Activated gamma-delta T cell treated with anti-CD3 and anti-CD28 coated beads, Interleukin-2, amount 50 U/mL, for 16 hours (primary cell): ENCODE data around the gene DACT2.
"Not testable (repeated sequence)": the region's sequence is repeated elsewhere in the genome, so short reads cannot be mapped to it uniquely, and the experiment has no call there.

ENCODE experiments used
- DNase-seq: peaks from one replicate; pipeline ENCODE4 v3.0.0-alpha.2; 2020; ENCODE audit warnings: low read depth

The DACT2 gene

DNA sequence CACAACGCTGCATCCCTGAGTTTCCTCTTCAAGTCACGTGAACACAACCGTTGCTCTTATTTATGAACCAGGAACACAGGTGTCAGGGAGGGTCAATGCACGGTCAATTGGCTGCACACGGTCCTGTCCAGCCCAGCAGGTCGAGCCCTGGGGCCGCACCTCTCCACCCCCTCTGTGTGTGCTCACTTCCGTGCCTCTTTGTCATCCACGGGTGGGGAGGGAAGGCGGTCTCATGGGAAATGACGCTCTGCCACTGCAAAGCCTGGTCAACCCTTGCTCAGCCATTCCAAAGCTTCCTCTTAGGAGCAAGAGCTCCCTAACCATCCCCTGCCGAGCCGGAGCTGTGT lies 38.7 kb downstream of the DACT2 start:
- DNase-seq: no peak

DNA sequence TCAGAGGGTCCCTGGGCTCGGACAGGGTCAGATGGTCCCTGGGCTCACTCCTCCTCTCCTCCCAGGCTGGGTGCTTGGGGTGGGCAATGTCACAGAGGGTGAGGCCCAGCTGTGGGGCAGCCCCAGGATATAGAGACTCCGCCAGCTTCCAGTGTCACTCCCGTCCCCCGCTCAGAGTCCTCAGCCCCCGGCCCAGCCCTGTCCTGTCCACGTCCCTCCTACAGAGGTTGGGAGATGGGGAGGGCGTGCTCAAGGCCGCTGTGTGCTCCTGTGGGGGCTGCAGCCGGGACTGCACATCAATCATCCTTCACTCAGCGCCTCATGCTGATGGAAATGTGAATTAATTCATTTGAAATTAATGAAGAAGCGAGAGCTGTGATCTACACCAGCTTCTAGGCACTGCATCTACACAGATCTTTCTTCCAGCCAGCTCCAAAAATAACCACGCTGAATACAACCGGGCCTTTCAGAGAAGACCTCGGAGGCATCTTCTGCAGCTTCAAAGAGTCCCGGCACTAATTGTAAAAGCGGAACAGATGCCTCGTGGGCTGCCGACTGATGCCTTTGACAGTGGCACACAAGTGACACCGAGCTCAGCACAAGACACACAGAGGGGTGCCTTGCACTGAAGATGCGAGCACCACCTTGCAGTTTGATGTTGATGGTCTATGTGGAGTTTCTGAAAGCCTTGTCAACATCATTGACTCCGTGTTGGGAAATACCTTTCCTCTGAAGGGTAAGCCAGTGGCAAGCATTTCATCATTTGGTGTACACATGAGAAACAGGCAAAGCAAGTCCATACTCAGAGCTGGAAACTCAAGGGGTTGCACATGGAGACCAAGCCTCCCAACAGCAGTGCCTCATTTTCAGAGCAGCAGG lies 39.3 kb downstream of the DACT2 start:
- no peak for DNase-seq

DNA sequence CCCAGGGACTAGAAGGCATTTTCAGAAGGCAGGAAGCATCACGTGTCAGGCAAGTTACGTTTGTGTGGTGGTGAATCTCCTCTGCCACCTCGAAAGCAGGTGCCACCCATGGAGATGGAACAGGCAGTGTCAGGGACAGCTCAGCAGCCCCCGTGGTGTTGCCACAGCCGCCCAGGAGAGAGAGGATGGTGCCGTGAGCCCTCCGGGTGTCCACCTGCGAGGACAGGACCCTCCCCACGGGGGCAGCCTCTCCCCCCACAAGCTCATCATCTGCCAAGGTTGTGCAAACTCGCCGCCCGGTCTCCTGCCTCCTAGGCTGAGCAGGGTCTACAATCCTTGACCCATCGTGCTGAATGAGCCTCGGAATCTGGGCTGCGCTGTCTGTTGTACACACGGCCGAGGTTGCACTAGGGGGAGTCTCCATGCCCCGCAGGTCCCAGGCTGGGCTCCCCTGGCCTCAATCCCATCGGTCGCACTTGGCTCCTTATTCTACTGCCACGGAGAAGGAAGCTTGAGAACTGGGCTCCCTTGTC lies 40.1 kb downstream of the DACT2 start:
- no peak for DNase-seq

DNA sequence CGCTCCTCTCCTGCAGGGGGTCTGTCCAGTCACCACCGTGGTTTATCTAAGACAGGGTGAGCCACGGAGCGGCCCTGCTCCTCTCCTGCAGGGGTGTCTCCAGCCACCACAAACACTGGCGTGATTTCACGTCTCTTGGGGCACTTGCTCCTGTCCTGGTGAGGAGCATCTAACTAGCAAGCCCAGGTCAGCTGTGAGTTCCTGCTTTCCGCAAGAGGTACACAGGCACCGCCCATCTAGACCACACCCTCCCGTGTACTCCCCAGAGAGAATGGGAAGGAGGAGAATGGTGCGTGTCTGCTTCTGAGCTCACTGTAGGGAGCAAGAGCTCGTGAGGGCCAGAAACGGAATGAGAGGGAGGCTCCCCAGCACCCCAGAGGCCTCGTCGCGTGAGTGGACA lies 40.7 kb downstream of the DACT2 start:
- DNase-seq: no peak

DNA sequence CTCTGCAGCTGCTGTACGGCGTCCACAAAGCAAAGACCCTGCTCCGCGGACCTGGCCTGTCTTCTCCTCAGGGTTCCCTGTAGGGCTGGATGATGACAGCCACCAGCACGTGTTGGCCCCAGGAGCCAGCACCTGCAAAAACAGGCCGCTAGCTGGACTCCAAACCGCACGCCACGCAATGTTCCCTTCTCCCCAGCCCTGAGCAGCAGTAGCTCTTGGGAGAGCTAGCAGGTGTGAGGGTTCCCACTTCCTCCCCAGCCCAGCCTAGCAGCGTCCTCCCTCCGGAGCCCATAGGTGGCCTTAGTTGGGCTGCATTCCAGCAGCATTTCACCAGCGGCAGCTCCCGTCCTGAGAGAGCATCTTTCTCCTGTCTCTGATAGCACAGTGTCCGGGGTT lies 42.3 kb downstream of the DACT2 start:
- DNase-seq: no peak

DNA sequence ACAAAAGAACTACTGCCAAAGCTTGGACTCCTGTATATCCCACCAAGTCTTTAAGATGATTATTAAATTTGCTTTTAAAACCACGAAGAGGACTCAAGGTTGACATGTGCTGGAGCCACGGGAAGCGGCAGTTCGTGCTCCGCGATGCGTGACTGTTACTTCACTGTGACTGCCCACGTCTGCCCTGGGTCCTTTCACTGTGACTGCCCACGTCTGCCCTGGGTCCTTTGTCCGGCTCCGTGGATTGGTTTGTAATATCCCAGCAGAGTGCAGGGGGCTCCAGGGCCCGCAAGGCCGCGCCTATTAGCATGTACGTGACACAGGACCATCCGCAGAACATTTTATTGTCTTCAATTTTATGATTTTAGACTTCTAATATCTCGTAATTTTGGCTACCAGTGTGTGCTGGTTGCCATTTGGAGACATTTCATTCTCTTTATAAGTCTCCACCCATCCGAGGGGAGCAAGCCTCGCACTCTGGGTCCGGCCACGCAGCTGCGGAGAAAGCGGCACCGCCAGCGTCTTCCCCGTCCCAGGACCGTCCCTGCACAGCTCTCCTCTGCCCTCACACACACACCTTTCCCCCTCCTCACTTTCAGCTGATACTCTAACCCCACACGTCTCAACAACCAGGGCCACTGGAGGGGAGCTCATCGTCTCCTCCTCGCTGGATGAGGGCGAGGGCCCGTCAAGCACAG lies 42.9 kb downstream of the DACT2 start:
- DNase-seq: no peak

DNA sequence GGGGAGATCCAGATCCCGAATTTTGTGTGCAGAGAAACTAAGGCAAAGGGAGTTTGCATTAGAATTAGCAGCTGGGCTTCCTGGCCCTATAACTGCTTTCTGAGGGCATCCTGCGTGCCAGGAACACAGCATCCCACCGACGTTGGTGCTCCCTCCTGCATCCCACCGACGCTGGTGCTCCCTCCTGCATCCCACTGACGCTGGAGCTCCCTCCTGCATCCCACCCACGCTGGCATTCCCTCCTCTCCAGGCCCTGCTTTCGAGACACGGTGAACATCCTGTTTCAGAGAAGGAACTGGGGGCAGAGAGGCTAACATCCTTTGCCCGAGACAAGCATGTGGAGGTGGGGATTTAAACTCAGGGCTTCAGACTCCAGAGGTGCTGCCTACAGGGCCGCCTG lies 44.4 kb downstream of the DACT2 start:
- DNase-seq: no peak

DNA sequence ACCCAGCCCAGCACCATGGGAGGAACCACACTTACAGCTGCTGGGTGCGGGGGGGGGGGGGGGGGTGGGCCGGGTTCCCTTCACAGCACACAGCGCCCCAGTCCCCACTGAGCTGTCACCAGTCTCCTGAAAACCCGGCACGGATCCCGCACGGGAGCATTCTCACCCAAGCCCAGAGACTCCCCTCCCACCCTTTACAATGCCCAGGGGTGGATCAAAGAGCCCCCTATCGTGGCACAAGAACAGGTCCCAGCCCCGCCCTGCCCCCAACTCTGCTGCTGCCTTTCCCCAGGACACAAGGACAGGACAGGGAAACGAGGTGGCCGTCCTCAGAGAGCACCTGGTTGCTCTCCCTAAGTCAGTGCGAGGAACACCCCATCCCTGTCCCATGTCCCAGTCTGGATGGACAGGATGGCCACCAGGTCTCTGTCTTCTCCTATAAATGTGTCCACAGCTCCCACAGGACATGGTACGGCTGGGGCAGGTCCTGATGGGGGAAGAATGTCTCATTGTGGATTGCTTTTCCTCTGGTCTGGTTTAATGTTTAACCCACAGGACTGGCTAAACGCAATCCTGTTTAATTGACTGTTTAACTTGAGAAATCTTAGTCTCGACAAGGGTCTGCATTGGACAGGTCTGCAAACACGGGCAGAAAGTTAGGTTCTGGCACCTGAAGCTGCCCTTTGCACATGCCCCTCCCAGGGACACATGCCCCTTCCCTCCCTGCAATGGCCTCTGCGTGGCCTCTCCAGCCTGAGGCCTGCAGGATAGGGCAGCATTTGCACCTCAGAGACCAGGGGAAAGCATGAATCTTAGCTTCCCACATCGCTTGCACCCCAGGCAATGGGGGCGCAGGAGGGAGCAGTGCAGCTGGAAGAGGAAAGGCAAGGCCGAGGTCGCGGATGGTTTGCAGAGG lies 45.3 kb downstream of the DACT2 start:
- no peak for DNase-seq

DNA sequence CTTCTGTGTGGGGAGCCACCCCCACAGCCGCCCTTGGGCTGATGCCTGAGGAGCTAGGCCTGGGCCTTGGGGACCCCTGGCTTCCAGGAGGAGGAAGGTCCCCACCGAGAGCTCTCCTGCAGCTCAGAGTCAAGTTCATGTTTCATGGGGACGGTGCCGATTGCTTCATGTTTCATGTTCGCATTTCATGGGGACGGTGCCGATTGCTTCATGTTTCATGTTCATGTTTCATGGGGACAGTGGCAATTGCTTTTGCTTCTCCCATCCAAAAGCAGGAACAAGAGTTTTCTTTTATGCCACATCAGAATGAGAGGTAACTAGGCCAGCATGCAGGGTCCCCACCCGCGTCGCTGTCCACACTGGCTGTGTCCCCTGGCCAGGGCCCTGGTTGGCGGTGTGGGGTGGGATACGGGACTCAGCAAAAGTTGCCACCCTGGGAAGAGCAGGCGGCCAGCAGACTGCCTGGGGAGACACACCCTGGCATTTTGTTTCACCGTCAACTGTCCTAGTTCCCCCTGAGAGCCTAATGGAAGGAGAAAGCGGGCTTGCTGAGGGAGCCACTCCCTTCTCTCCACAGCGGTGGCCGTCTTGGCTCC lies 46.0 kb downstream of the DACT2 start:
- DNase-seq: no peak

DNA sequence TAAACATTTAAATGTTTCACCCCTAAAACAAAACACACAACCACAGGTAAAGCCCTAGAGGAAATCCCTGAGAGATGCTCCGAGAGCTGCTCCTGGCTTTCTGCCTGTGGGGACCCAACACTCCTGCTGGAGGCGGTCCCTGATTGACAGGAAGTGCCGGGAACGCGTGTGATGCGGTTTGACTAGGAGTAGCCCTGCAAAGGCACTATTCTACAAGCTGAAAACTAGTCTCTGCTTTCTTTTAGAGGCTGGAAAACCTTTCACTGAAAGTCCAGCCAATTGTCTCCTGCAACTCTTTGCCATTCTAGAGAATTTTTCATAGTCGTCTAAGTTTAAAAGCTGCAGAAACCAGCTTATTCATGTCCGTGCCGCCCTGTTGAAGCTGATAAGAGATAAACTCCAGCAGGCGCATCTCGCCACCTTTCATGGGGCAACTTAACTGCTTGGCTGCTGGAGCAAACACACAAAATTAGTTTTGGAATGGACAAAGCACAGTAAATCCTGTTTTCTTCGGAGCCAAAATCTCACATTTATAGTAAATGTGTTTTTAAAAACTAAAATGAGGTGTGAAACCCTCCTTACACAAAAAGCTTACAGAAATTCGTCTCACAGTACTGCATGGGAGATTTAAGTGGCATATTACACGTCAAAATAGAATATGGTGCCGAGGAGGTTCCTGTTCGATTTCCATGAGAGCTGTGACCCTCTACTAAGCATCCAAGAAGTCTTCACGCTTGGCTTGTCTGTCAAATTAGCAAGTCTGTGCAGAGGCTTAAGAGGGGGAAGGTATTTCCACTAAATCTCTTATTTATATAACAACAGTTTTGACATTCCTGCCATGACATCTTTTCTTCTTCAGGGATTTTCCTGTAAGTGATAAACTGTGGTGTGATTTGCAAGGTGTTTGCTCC lies 46.9 kb downstream of the DACT2 start:
- no peak for DNase-seq

DNA sequence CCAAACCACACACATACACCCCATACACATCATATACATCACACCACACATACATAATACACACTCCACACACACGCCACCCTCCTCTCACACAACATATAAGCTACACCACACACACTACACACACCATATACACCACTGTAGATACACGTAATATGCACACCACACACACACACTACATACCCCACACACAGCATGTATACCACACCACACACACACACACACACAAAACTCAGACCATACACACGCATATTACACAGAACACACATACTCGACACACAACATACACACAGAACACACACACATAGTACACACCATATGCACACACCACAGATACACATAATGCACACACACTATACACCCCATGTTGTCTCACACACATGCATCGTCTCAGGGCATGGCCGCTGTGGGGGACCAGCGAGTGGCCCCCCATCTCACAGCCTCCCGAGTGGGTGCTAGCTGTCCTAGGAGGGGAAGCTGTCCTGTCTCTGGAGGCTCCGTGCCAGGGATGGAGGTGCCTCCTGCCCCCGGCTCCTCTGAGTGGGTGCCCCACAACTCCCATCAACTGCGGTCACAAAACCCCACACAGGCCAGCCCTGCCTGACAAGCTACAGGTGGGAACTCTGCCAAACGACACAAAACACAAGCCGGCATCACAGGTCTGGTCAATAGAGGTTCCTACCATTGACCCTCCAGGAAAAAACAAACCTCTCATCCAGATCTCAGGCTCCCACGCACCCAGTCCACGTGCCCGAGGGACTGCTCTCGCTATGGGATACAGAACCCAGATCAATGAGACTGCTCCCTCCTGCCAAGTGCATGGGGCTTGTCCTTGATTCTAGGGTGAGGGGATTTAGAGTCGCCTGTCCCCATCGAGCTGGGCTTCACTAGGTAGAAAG lies 49.1 kb downstream of the DACT2 start:
- no peak for DNase-seq

DNA sequence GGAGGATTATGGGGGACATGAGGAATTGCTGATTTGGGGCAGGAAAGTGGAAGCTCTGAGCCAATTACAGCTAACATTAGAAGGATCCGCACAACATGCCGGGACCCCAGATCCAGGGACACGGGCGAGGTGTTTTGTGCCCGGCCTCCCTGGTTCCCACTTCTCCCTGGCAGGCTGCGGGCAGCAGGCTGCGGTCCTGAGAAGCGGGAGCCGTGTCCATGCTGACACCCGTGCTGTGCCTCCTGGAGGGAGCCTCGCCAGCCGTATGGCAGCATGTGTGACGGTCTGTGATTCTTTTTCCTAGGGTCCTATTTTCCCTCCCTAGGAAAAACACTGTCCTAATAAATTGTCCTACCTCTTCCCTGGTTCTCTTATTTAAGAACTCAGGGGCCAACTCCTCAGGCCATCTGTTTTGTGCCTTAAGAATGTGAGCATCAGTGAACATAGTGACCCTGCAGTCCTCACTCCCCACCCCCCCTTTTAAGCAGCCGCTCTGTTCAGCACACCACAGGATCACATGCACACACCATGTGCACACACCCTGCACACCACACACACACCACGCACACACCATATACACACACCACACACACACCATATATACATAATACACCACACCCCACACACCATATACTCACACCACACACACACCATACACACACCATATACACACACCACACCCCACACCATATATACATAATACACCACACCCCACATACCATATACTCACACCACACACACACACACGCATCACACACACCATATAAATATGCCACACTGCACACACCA lies 49.9 kb downstream of the DACT2 start:
- DNase-seq: no peak

DNA sequence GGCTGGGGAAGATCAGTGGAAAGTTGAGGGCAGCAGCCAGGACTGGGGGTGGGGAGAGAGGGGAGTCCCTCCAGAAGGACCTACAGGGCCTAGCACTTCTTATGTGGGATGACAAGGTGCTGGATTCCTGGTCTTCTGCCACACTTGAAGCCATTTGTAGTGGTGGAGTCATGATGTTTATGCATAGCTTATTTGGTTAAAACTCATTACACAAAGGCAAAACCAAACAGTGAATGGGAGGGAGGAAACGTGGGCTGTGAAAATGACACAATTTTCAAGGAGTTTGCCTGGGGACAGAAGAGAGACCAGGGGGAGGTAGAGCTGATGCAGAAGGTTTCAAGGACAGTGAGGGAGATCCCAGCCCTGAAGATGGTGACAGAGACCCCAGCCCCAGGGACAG lies 50.8 kb downstream of the DACT2 start:
- DNase-seq: no peak

DNA sequence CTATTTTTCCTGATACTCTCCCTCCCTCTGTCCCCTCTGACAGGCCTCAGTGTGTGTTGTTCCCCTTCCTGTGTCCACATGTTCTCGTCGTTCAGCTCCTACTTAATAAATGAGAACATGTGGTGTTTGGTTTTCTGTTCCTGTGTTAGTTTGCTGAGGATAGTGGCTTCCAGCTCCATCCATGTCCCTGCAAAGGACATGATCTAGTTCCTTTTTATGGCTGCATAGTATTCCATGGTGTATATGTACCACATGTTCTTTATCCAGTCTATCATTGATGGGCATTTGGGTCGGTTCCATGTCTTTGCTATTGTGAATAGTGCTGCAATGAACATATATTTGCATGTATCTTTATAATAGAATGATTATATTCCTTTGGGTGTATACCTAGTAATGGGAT lies 51.8 kb downstream of the DACT2 start:
- DNase-seq: not testable (repeated sequence)

DNA sequence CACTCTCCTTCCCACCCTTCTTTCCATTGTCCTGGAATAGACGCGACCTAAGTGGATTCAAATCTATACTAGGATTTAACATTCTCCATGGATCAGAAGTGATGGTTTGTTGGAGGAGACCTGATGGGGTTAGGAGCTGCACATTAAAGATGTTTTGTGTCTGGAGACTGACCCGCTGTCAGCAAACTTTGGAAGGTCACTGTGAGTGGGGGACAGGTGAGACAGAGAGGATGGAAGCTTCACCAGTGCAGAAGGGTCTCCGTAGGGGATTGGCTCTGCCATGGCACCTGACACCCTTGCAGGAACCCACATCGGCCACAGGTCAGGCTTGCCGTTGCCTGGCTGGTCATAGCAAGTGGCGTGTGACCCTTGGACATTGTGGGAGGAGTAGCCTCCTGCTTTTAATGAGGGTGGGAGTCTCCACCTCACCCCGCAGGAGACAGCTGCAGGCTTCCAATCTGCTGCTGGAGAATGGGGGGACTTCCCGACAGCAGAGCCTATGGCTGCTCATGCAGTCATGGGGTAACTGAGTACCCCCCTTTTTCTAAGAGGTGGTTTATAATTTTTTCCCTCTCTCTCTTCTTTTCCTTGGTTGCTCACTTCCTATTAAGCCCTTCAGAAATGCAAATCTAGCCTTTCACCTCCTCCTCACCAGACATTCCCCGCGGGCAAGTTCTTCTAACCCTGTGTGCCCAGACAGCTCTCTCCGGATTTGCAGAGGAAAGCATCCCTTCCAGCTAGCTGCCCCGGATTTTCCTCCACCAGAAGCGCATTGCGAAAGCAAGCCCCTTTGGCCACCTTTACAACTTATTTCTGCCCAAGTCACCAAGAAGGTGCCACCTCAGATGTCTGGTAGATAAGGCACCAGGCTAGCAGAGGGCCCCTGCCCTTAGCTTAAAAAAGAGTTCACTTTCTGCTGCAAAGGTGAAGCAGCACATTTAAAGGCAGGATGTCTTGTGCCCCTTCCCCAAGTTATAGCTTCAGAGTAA lies 53.5 kb downstream of the DACT2 start:
- no peak for DNase-seq

DNA sequence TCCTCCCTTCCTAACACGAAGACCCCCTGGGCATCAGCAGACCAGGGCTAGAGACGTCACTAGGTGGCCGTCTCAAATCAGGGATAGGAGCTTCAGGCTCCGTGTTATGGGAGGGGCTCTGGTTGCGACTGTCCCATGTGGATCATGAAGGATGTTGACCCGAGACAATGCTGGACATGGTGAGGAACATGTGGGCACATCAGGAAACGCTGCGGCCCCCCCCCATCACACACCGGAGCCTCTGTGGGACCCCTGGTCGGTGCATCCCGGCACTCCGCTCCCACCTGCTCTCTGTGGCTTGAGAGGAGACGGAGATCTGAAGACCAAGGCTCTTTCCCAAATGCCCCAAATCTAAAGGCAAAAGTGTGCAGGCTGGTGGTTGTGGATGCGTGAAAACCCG lies 54.2 kb downstream of the DACT2 start:
- no peak for DNase-seq

DNA sequence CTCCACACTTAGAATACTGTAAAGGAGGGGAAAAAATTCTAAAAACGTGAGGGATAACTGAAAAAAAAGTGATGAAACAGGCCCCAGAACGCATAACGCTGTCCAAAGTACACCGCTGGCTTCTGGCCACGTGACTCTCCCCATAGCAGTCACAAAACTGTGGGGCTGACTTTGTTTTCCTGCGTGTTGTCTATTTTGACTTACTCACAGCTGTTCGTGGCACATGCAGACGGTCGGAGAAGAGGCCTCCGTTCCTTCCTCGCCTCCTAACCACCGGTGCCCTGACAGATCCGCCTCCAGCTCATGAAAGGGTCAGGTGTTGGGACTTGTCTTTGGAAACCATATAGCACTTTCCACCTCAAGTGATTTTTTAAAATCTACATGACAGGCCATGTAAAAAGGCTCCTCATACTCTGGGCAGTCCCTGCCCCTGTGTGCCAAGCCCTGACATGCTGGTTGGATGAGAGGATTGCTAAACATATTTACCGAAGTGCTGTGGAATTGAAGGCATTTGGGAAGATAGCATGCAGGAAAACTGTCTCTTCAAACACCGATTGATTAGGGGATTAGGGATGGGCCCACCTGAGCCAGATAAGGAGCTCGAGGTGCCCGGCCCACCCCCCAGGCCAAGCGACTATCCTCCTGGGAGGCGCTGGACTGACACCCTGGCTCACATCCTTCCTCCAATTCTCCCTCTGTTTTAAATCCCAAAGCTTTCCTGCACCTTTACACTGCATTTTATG lies 54.8 kb downstream of the DACT2 start:
- no peak for DNase-seq
